Activated CD4-positive, alpha-beta memory T cell treated with anti-CD3 and anti-CD28 coated beads, Interleukin-2, amount 10 ng/mL, durations not matched to agents 7 days and 5 days (primary cell): ENCODE measurements around the gene EXOC4. TPM values are rescaled to one million over a fixed set of nuclear protein-coding genes. Genes with fewer than 3 reads are reported as not detected.

ENCODE experiments used
- CTCF ChIA-PET: fragments of 350-600 bp; sonication (Branson Sonifier 250); formaldehyde crosslinking; loops from one replicate; lab custom pipeline; 2021; ENCODE audit warnings: antibody characterized with exemption, inconsistent platforms; lab: Charles Lee
- POLR2A ChIA-PET: fragments of 350-600 bp; sonication (Branson Sonifier 250); formaldehyde crosslinking; loops from one replicate; lab custom pipeline; 2021; ENCODE audit warnings: antibody characterized with exemption; lab: Charles Lee
- DNase-seq: peaks from one replicate; pipeline ENCODE4 v3.0.0-alpha.2; 2020
- H3K27ac Mint-ChIP-seq: one replicate; pipeline ENCODE4 v1.8.0; 2021; ENCODE audit warnings: mild to moderate bottlenecking, mixed read lengths
- H3K27me3 Mint-ChIP-seq: one replicate; pipeline ENCODE4 v1.8.0; 2021; ENCODE audit warnings: mixed read lengths
- H3K36me3 Mint-ChIP-seq: one replicate; pipeline ENCODE4 v1.8.0; 2021; ENCODE audit warnings: low read depth, mixed read lengths
- H3K4me1 Mint-ChIP-seq: one replicate; pipeline ENCODE4 v1.8.0; 2021; ENCODE audit warnings: mixed read lengths
- H3K4me3 Mint-ChIP-seq: one replicate; pipeline ENCODE4 v1.8.0; 2021; ENCODE audit warnings: mild to moderate bottlenecking, mixed read lengths
- H3K9me3 Mint-ChIP-seq: one replicate; pipeline ENCODE4 v1.8.0; 2021; ENCODE audit warnings: mixed read lengths
- total RNA-seq, 2 experiments: library from RNA; stranded (reverse); gene quantifications; one replicate each; pipeline ENCODE4 v1.2.3, GENCODE V29; 2021

The EXOC4 gene
- total RNA-seq, 2 experiments from 2014 or later: 70.1 to 71.1 TPM

DNA sequence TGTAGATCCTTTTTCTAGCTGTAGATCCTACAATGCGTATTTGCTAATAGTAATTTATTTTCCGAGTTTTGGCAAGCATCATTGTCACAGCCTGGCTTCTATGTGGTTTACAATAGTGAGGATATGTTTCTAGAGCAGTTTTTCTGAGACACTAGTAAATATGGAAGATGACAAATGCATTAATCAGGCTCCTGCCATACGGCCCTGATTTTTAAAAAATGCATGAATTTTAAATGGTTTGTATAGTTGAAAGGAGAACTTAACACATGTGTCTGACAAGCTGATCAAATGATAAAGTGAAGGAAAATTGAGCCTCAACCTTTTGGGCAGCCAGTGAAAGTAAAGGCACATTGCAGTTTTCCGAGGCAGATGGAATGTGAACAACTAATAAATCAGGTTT is 354.1 kb downstream of the EXOC4 start:
- no peak for DNase-seq
- no peaks in the 10 kb centered on the region for H3K9me3 Mint-ChIP-seq
- no peak overlapping the region for H3K4me3 Mint-ChIP-seq
- ChIA-PET POLR2A (no interaction called here), CTCF (no interaction called here)
- H3K27me3 Mint-ChIP-seq: no peaks in the 10 kb centered on the region
- no peak overlapping the region for H3K27ac Mint-ChIP-seq
- no peaks in the 10 kb centered on the region for H3K4me1 Mint-ChIP-seq
- H3K36me3 Mint-ChIP-seq: no peaks in the 10 kb centered on the region

DNA sequence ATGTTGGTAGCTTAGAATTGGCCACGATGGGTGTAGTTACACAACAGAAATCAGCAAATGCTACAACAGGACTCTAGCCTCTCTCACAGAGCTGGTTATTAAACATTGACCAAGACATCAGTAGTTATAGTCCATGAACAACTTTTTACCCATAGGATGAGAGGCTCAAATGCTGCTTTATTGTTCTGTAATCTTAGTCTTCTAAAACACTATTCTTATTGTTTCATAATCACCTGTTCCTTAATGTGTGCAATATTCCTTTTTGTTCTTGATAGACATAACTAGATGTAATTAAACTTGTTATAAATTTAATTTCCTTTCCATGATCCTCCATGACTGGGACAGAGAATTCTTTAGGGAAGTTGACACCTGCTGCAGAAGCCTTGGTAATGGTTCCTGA is 356.9 kb downstream of the EXOC4 start:
- Mint-ChIP-seq H3K27ac (no peak overlapping the region), H3K4me1 (no peaks in the 10 kb centered on the region), H3K9me3 (no peaks in the 10 kb centered on the region), H3K27me3 (no peaks in the 10 kb centered on the region), H3K36me3 (no peaks in the 10 kb centered on the region), H3K4me3 (no peak overlapping the region)
- no peak for DNase-seq
- ChIA-PET POLR2A (no interaction called here), CTCF (no interaction called here)

DNA sequence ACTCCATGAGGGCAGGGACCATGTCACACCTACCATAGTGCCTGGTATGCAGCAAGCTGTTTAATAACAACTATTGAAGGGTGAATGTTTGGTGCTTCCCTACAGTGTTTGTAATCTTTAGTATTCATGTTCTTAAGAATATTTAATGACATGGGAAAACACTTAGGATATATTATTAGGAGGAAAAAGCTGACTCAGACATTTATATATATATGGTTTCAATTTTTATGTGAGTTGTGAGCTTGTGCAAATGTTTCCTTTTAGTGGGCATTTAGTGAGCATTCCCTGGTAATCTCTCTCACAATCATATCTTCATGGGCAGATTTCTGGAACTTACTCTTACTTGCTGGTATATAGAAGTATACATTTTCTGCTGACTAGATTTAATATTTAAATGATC is 359.1 kb downstream of the EXOC4 start:
- DNase-seq: no peak
- ChIA-PET CTCF (no interaction called here), POLR2A (no interaction called here)
- Mint-ChIP-seq H3K27me3 (no peaks in the 10 kb centered on the region), H3K36me3 (no peaks in the 10 kb centered on the region), H3K27ac (no peak overlapping the region), H3K9me3 (no peaks in the 10 kb centered on the region), H3K4me3 (no peak overlapping the region), H3K4me1 (no peaks in the 10 kb centered on the region)

DNA sequence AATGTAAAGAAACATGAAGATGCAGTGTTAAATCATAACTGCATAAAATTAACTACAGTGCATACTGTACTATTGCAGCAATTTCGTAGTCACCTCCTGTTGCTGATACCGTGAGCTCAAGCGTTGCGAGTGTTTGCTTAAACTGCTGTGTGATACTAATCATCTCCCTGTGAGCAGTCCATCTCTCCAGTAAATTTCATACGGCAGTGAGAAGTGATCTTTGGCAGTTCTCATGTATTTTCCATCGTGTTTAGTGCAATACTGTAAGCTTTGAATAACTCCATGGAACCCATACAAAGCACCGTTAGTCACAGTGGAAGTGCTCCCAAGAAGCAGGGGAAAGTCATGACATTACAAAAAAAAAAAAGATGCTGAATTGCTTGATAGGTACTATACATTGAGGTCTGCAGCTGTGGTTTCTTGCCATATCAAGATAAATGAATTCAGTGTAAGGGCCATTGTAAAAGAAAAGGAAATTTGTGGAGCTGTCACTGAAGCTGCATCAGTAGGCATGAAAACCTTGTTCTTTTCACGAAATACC is 360.4 kb downstream of the EXOC4 start:
- DNase-seq: no peak
- no peak overlapping the region for H3K4me3 Mint-ChIP-seq
- POLR2A ChIA-PET: no interaction called here
- no peaks in the 10 kb centered on the region for H3K36me3 Mint-ChIP-seq
- H3K9me3 Mint-ChIP-seq: no peaks in the 10 kb centered on the region
- no peaks in the 10 kb centered on the region for H3K27me3 Mint-ChIP-seq
- H3K27ac Mint-ChIP-seq: no peak overlapping the region
- H3K4me1 Mint-ChIP-seq: no peaks in the 10 kb centered on the region
- CTCF ChIA-PET: no interaction called here

DNA sequence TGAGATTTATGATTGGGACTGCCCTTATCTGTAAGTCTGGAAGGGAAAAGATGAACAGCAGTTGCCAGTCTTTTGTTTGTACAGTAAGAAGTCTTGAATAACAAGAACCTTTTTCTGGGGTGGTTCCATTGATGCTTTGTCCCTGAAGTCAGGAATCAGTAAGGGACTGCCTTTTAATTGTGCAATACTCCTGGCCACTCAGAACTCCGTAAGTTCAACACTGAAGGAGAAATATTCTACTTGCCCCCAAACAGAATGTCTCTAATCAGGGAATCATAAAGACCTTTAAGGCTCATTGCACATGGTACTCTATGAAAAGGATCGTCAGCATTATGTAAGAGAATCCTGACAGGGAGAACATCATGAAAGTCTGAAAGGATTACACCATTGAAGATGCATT is 361.4 kb downstream of the EXOC4 start:
- Mint-ChIP-seq H3K36me3 (no peaks in the 10 kb centered on the region), H3K27me3 (no peaks in the 10 kb centered on the region), H3K4me1 (no peaks in the 10 kb centered on the region), H3K27ac (no peak overlapping the region), H3K4me3 (no peak overlapping the region), H3K9me3 (no peaks in the 10 kb centered on the region)
- ChIA-PET POLR2A (no interaction called here), CTCF (no interaction called here)
- no peak for DNase-seq

DNA sequence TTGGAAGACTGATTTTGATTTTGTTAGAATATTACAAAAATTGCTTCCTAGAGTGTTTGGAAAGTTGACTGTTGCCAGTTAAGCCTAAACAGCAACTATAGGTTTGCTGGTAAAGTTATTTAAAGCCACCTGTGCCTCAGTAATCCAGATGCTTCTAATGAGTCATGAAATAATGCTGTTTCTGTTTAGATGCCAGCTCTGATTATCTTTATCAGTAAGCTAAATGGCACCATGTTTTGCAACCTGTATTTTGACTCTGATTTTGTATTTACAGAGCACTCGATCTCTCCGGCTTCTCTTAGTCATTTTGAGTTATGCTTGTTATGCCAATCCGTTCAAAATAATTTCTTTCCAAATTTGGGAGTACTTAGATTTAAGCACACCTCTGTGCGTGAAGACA is 366.1 kb downstream of the EXOC4 start:
- DNase-seq: no peak
- POLR2A ChIA-PET: no interaction called here
- CTCF ChIA-PET: no interaction called here
- H3K9me3 Mint-ChIP-seq: no peaks in the 10 kb centered on the region
- no peak overlapping the region for H3K4me3 Mint-ChIP-seq
- H3K27ac Mint-ChIP-seq: no peak overlapping the region
- no peaks in the 10 kb centered on the region for H3K36me3 Mint-ChIP-seq
- H3K4me1 Mint-ChIP-seq: no peaks in the 10 kb centered on the region
- no peaks in the 10 kb centered on the region for H3K27me3 Mint-ChIP-seq

DNA sequence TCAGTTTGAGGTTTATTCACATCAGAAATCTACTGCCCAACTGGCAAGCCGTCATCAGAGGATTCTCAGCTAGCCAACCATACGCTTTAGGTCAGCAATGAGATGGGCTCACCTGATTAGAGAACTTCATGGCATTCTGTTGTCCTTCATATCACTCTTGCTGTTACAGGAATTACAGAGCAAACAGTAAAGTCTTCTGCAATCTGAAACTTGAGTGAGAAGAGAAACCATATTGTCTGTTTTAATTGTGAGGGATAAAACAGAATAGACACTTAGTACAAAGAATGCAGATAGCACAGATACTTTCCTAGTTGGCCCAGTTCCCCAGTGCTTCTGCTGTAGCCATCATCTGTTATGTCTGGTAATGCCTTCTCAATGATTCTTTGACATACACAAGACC is 366.6 kb downstream of the EXOC4 start:
- Mint-ChIP-seq H3K36me3 (no peaks in the 10 kb centered on the region), H3K4me1 (no peaks in the 10 kb centered on the region), H3K27me3 (no peaks in the 10 kb centered on the region), H3K27ac (no peak overlapping the region), H3K9me3 (no peaks in the 10 kb centered on the region), H3K4me3 (no peak overlapping the region)
- ChIA-PET CTCF (no interaction called here), POLR2A (no interaction called here)
- no peak for DNase-seq

DNA sequence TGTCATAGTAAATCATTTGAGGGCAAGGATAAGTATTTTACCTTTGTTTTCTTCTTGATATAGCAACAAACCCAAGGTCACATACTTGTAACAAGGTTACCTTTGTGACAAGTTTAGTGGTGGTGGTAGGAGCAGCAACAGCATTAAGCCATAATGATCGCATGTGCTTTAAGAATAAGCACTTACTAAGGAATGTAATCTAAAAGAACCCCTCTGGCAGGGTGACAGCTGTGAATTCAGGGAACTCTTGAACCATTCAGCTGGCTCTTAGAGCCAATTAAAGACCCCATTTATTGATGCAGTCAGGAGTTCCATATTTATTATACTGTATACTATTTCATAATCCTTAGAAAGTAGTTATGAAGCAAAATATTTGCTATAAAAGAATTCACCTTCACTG is 370.8 kb downstream of the EXOC4 start:
- CTCF ChIA-PET: no interaction called here
- Mint-ChIP-seq H3K27me3 (no peaks in the 10 kb centered on the region), H3K9me3 (no peaks in the 10 kb centered on the region), H3K4me3 (no peak overlapping the region), H3K4me1 (no peaks in the 10 kb centered on the region), H3K27ac (no peak overlapping the region), H3K36me3 (no peaks in the 10 kb centered on the region)
- no peak for DNase-seq
- POLR2A ChIA-PET: no interaction called here

DNA sequence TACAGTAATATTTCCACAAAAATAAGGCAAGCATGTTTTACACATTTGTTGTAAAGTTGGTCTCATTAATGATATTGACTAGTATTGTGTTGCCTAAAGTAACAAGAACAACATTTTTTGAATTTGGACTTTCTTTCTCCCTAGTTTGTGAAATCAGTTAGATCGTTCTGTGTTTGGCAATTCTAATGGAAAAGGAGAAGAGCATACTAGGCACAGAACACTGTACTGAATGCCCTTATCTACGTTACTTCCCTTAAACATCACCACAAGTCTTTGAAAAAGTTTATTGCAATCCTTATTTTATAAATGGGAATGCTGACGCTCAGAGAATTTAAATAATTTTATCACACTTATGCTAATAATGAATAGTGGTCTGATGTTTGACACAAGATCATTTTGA is 372.2 kb downstream of the EXOC4 start:
- no peak for DNase-seq
- Mint-ChIP-seq H3K27ac (no peak overlapping the region), H3K4me1 (no peaks in the 10 kb centered on the region), H3K4me3 (no peak overlapping the region), H3K27me3 (no peaks in the 10 kb centered on the region), H3K36me3 (no peaks in the 10 kb centered on the region), H3K9me3 (no peaks in the 10 kb centered on the region)
- CTCF ChIA-PET: no interaction called here
- POLR2A ChIA-PET: no interaction called here

DNA sequence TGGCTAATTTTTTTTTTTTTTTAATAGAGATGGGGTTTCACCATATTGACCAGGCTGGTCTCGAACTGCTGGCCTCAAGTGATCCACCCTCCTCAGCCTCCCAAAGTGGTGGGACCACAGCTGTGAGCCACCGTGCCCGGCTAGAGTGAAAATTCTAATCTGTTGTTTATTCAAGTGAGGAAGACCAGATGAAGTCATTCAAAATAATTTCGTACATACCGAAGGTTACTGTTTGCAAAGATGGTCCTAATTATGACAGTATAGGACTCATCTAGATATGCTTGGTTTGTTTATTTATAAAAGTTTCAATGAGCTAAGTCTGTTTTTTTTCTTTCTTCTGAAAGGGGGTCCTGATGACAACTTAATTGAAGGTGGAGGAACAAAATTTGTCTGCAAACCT is 376.8 kb downstream of the EXOC4 start:
- no peak overlapping the region for H3K27ac Mint-ChIP-seq
- H3K4me3 Mint-ChIP-seq: no peak overlapping the region
- CTCF ChIA-PET: no interaction called here
- H3K27me3 Mint-ChIP-seq: no peaks in the 10 kb centered on the region
- no peaks in the 10 kb centered on the region for H3K9me3 Mint-ChIP-seq
- POLR2A ChIA-PET: no interaction called here
- H3K36me3 Mint-ChIP-seq: peaks cover 9% of the 10 kb centered on the region
- DNase-seq: no peak
- peaks cover 1% of the 10 kb centered on the region for H3K4me1 Mint-ChIP-seq

DNA sequence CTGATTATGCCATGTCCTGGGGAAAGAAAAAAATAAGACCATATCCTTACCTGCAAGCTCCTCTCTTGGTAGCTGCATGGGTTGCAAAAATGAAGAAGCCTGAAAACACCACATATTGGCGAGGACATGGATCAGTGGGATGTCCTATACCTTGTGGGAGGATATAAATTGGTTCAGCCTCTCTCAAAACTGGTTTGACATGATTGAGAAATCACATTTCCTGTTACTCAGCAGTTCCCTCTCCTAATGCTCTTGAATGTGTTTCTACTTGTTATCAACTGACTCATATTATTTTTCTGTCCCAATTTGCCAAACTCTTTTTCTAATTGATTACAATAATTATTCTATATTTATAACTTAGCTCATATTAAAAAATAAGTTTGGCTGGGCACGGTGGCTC is 380.2 kb downstream of the EXOC4 start:
- no peak overlapping the region for H3K4me3 Mint-ChIP-seq

DNA sequence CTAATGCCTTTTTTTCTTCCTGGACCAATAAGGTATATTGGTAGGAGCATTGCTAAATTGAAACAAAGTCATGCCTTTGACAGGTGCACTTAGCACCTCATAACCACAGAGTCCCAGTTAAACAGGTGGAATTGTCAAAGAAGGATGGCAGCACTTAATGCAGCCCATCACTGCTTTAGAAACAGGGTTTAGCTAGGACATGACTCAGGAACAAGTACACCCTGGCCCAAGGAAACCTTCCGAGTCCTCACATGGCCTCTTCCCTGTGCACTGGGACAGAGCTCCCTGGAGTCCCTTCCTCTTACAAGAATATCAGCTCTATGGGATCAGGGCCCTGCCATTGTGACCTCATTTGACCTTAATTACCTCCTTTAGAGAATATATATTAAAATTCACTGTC is 382.7 kb downstream of the EXOC4 start:
- Mint-ChIP-seq H3K4me1 (peaks cover 1% of the 10 kb centered on the region), H3K27me3 (no peaks in the 10 kb centered on the region), H3K27ac (no peak overlapping the region), H3K9me3 (no peaks in the 10 kb centered on the region), H3K36me3 (peaks cover 6% of the 10 kb centered on the region), H3K4me3 (no peak overlapping the region)
- DNase-seq: no peak
- POLR2A ChIA-PET: no interaction called here
- CTCF ChIA-PET: no interaction called here

More for the DNA sequence above, 380.2 kb downstream of the EXOC4 start:
- no peak for DNase-seq
- Mint-ChIP-seq H3K36me3 (peaks cover 9% of the 10 kb centered on the region), H3K9me3 (no peaks in the 10 kb centered on the region), H3K27ac (no peak overlapping the region), H3K27me3 (no peaks in the 10 kb centered on the region), H3K4me1 (peaks cover 1% of the 10 kb centered on the region)
- ChIA-PET POLR2A (no interaction called here), CTCF (no interaction called here)

DNA sequence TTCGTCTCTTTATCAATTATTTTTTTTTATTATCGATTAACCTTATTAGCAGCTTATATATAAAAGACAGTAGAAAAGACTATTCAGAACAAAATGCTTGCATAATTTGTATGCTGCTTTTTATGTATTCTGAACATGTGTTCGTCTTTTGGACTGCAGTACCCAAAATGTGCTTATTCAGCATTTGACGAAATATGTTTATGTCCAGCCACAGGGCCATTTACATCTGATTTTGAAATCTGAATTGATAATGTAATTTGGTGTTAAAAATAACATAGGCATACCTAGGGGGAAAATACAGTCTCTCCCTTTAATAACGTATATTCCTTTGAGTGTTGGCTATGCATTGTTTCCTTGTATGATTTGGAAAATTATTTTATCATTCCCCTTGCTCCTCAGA is 386.0 kb downstream of the EXOC4 start:
- H3K36me3 Mint-ChIP-seq: no peaks in the 10 kb centered on the region
- no peak for DNase-seq
- CTCF ChIA-PET: interaction anchor here (0.9 kb wide), 1 partner anchor 16 kb away, joined by 3 read pairs; no protein-coding TSS in a partner anchor
- POLR2A ChIA-PET: no interaction called here
- no peaks in the 10 kb centered on the region for H3K9me3 Mint-ChIP-seq
- no peak overlapping the region for H3K4me3 Mint-ChIP-seq
- no peaks in the 10 kb centered on the region for H3K4me1 Mint-ChIP-seq
- H3K27me3 Mint-ChIP-seq: no peaks in the 10 kb centered on the region
- no peak overlapping the region for H3K27ac Mint-ChIP-seq

DNA sequence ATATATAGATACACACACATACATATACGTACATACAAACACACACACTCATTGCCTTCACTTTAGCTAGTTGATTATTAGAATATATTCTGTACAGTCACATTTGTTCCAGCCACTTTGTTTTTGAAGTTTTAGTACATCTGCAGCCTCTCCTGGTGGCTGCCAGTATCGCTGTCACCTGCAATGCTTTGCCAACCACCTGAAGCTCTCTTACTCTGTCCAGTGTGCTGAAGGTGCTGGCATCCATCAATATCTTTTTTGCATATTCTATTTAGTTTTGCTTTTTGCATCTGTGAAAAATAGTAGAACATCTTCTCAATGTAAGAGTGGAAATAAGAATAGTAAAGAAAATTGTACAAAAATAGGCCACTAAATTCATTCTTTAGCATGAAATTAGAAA is 388.6 kb downstream of the EXOC4 start:
- H3K27ac Mint-ChIP-seq: no peak overlapping the region
- H3K36me3 Mint-ChIP-seq: no peaks in the 10 kb centered on the region
- H3K4me3 Mint-ChIP-seq: no peak overlapping the region
- no peak for DNase-seq
- no peaks in the 10 kb centered on the region for H3K9me3 Mint-ChIP-seq
- ChIA-PET CTCF (no interaction called here), POLR2A (interaction anchor here (0.6 kb wide), 1 partner anchor 293 kb away, joined by 5 read pairs; no protein-coding TSS in a partner anchor)
- H3K27me3 Mint-ChIP-seq: no peaks in the 10 kb centered on the region
- H3K4me1 Mint-ChIP-seq: no peaks in the 10 kb centered on the region
